A549 (cell line): ENCODE data around the gene VSIR. TPM values are rescaled to one million over a fixed set of nuclear protein-coding genes. Genes with fewer than 3 reads are reported as not detected.

Experiments used
- ATAC-seq, 2 experiments: fragments of 200-7000 bp in 1 of 2; fragments of >200 bp in 1 of 2; cut with Nextera tagmentation in 1 of 2; cut with Tn5 transposase in 1 of 2; 3 replicates each; pipeline versions ENCODE4 v1.8.0 to v1.9.1; 2018 to 2020; ENCODE audit warnings: mild to moderate bottlenecking in 1 of 2, moderate library complexity in 1 of 2
- CTCF ChIA-PET: fragments of 300-600 bp; sonication (Branson Sonifier 250); formaldehyde crosslinking; extraction: SDS; loops from one replicate; lab custom pipeline; 2021; ENCODE audit warnings: antibody characterized with exemption, inconsistent platforms; lab: Yijun Ruan, JAX
- POLR2A ChIA-PET: fragments of 350-600 bp; formaldehyde crosslinking; extraction: SDS; loops from one replicate; lab custom pipeline; 2021; ENCODE audit warnings: antibody characterized with exemption, inconsistent platforms; lab: Yijun Ruan, JAX
- DNase-seq, 2 experiments: peaks; one replicate each; pipeline versions ENCODE4 v3.0.0 to v3.0.0-alpha.2; 2011 to 2016; ENCODE audit warnings: low read depth in 1 of 2, low spot score in 1 of 2
- FAIRE-seq: peaks from 2 replicates; lab custom pipeline; 2011; peaks lifted over from hg19 to GRCh38; lab: Jason Lieb, UNC
- H3K27ac ChIP-seq, 2 experiments: fragments of >200 bp; sonication (Bioruptor Twin); formaldehyde crosslinking; 3 replicates each; pipeline ENCODE4 v1.5.1; 2016 to 2017
- H3K4me1 ChIP-seq: fragments of >200 bp; sonication (Bioruptor Twin); formaldehyde crosslinking; 3 replicates; pipeline ENCODE4 v1.6.1; 2016
- H3K4me2 ChIP-seq: fragments of >200 bp; sonication (Bioruptor Twin); formaldehyde crosslinking; 3 replicates; pipeline ENCODE4 v1.6.1; 2016
- H3K4me3 ChIP-seq: fragments of >200 bp; sonication (Bioruptor Twin); formaldehyde crosslinking; 3 replicates; pipeline ENCODE4 v1.5.1; 2016
- H3K9me3 ChIP-seq: fragments of >200 bp; sonication (Bioruptor Twin); formaldehyde crosslinking; 3 replicates; pipeline ENCODE4 v1.6.1; 2016
- CBX8 ChIP-seq: fragments of 200-600 bp; sonication (generic); IDR thresholded peaks from 2 replicates; pipeline ENCODE4 v1.6.1; 2016
- CHD2 ChIP-seq: fragments of 150-350 bp; IDR thresholded peaks from 2 replicates; pipeline ENCODE4 v1.6.1; 2014; ENCODE audit warnings: low read length; ENCODE audit not compliant: partially characterized antibody
- CHD4 ChIP-seq: fragments of 200-600 bp; sonication (generic); IDR thresholded peaks from 2 replicates; pipeline ENCODE4 v1.6.1; 2016; ENCODE audit warnings: antibody characterized with exemption, mild to moderate bottlenecking, borderline replicate concordance
- EHMT2 ChIP-seq: fragments of 200-600 bp; sonication (generic); IDR thresholded peaks from 2 replicates; pipeline ENCODE4 v1.6.1; 2016; ENCODE audit warnings: antibody characterized with exemption, low read depth, mild to moderate bottlenecking, moderate library complexity
- GATA3 ChIP-seq: IDR thresholded peaks from 2 replicates; pipeline ENCODE4 v1.6.1; 2012; ENCODE audit warnings: borderline replicate concordance
- HEYL ChIP-seq: fragments of 250-450 bp; sonication (Bioruptor Pico); IDR thresholded peaks from 2 replicates; pipeline ENCODE4 v1.8.0; 2021; ENCODE audit warnings: mild to moderate bottlenecking, moderate library complexity
- HOXB5 ChIP-seq: fragments of 250-450 bp; sonication (Bioruptor Pico); IDR thresholded peaks from 2 replicates; pipeline ENCODE4 v1.5.0; 2020; ENCODE audit warnings: mild to moderate bottlenecking, moderate library complexity
- KDM1A ChIP-seq: fragments of 200-600 bp; sonication (generic); IDR thresholded peaks from 2 replicates; pipeline ENCODE4 v1.6.1; 2016; ENCODE audit warnings: low read depth, mild to moderate bottlenecking
- MAZ ChIP-seq: fragments of 150-350 bp; IDR thresholded peaks from 2 replicates; pipeline ENCODE4 v1.6.1; 2014; ENCODE audit warnings: antibody characterized with exemption, low read depth, low read length, borderline replicate concordance
- NR3C1 ChIP-seq: fragments of >200 bp; sonication (Bioruptor Twin); formaldehyde crosslinking; IDR thresholded peaks from 3 replicates; pipeline ENCODE4 v1.6.1; 2017
- PHF8 ChIP-seq: fragments of 200-600 bp; sonication (generic); IDR thresholded peaks from 2 replicates; pipeline ENCODE4 v1.6.1; 2016; ENCODE audit warnings: low read depth, mild to moderate bottlenecking, antibody characterized with exemption, moderate library complexity, borderline replicate concordance
- POLR2A ChIP-seq: IDR thresholded peaks from 2 replicates; pipeline ENCODE4 v1.6.1; 2012; ENCODE audit warnings: mild to moderate bottlenecking, low read length
- SMC3 ChIP-seq: fragments of >200 bp; sonication (Bioruptor Twin); formaldehyde crosslinking; IDR thresholded peaks from 3 replicates; pipeline ENCODE4 v1.6.1; 2018; ENCODE audit warnings: inconsistent platforms
- SREBF2 ChIP-seq: fragments of 450-650 bp; IDR thresholded peaks from 2 replicates; pipeline ENCODE4 v1.6.1; 2014; ENCODE audit warnings: mild to moderate bottlenecking, moderate library complexity
- TFCP2L1 ChIP-seq: fragments of 250-450 bp; sonication (Bioruptor Pico); IDR thresholded peaks from 2 replicates; pipeline ENCODE4 v1.5.0; 2021; ENCODE audit warnings: mild to moderate bottlenecking
- TP53 ChIP-seq: fragments of 250-450 bp; sonication (Bioruptor Pico); IDR thresholded peaks from 2 replicates; pipeline ENCODE4 v1.5.0; 2021; ENCODE audit warnings: mild to moderate bottlenecking, moderate library complexity
- ZC3H11A ChIP-seq: fragments of 450-650 bp; IDR thresholded peaks from 2 replicates; pipeline ENCODE4 v1.6.1; 2014; ENCODE audit warnings: antibody characterized with exemption, mild to moderate bottlenecking
- ZNF302 ChIP-seq: fragments of 250-450 bp; sonication (Bioruptor Pico); IDR thresholded peaks from 2 replicates; pipeline ENCODE4 v1.9.0; 2021; ENCODE audit warnings: inconsistent platforms, mild to moderate bottlenecking, moderate library complexity
- WGBS: methylation state at CpG from one replicate; pipeline ENCODE4 v1.1.6; 2017; ENCODE audit errors: missing lambda C conversion rate; 5-methylcytosine and 5-hydroxymethylcytosine counted together
- polyA plus RNA-seq, 4 experiments: library from polyadenylated mRNA; depleted of rRNA in 3 of 4; stranded (reverse); fragments of >200 nt; fragmentation: RNase III in 1 of 4; extraction: RNeasy Plus Mini Kit Qiagen cat#74134 plus additional on column Dnase treatment in 1 of 4; gene quantifications; 2 replicates in 3 of 4; 3 replicates in 1 of 4; pipeline ENCODE4 v1.2.3, GENCODE V29; 2011 to 2017
- TF ChIP-seq, protein P1 (sequence below): fragments of 200-600 bp; sonication (generic); IDR thresholded peaks from 2 replicates; pipeline ENCODE4 v1.6.1; 2016; ENCODE audit warnings: antibody characterized with exemption, mild to moderate bottlenecking, moderate library complexity
- TF ChIP-seq, protein P2 (sequence below): fragments of 450-650 bp; IDR thresholded peaks from 2 replicates; pipeline ENCODE4 v1.6.1; 2014; ENCODE audit warnings: antibody characterized with exemption
- TF ChIP-seq, protein P3 (sequence below): IDR thresholded peaks from 2 replicates; pipeline ENCODE4 v1.6.1; 2012

VSIR gene
- polyA plus RNA-seq, 2 of the 4 experiments (the other 2 are of a cell fraction) = 15.5 to 18.5 TPM

GRCh38 chr10:71821909-71822763, 48.8 kb upstream of the VSIR start:
- Histone ChIP-seq H3K9me3 (no peaks in the 10 kb centered on the region), H3K27ac (no peak overlapping the region), H3K4me1 (no peaks in the 10 kb centered on the region), H3K4me3 (no peak overlapping the region), H3K4me2 (no peak overlapping the region)
- ATAC-seq = no peak
- FAIRE-seq = no peak
- no peak for DNase-seq
- 78% methylated on average over 9 of the region's 9 CpGs for WGBS
- TF ChIP-seq, protein P1, sequence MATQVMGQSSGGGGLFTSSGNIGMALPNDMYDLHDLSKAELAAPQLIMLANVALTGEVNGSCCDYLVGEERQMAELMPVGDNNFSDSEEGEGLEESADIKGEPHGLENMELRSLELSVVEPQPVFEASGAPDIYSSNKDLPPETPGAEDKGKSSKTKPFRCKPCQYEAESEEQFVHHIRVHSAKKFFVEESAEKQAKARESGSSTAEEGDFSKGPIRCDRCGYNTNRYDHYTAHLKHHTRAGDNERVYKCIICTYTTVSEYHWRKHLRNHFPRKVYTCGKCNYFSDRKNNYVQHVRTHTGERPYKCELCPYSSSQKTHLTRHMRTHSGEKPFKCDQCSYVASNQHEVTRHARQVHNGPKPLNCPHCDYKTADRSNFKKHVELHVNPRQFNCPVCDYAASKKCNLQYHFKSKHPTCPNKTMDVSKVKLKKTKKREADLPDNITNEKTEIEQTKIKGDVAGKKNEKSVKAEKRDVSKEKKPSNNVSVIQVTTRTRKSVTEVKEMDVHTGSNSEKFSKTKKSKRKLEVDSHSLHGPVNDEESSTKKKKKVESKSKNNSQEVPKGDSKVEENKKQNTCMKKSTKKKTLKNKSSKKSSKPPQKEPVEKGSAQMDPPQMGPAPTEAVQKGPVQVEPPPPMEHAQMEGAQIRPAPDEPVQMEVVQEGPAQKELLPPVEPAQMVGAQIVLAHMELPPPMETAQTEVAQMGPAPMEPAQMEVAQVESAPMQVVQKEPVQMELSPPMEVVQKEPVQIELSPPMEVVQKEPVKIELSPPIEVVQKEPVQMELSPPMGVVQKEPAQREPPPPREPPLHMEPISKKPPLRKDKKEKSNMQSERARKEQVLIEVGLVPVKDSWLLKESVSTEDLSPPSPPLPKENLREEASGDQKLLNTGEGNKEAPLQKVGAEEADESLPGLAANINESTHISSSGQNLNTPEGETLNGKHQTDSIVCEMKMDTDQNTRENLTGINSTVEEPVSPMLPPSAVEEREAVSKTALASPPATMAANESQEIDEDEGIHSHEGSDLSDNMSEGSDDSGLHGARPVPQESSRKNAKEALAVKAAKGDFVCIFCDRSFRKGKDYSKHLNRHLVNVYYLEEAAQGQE = no peak
- no peak for TF ChIP-seq HEYL (CRISPR knock-in tag)
- no peak for TF ChIP-seq ZNF302 (CRISPR knock-in tag)
- no peak for TF ChIP-seq CHD4
- no peak for TF ChIP-seq POLR2A
- no peak for TF ChIP-seq SREBF2
- TF ChIP-seq TFCP2L1 (CRISPR knock-in tag) = no peak
- no peak for TF ChIP-seq MAZ
- TF ChIP-seq, protein P2, sequence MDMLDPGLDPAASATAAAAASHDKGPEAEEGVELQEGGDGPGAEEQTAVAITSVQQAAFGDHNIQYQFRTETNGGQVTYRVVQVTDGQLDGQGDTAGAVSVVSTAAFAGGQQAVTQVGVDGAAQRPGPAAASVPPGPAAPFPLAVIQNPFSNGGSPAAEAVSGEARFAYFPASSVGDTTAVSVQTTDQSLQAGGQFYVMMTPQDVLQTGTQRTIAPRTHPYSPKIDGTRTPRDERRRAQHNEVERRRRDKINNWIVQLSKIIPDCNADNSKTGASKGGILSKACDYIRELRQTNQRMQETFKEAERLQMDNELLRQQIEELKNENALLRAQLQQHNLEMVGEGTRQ = no peak
- TF ChIP-seq GATA3 = no peak
- no peak for TF ChIP-seq CHD2
- TF ChIP-seq ZC3H11A = no peak
- ChIA-PET POLR2A (interaction anchor here (1.3 kb wide), 1 partner anchor 29 kb away, joined by 4 read pairs; the partner anchor contains the start of gene PSAP), CTCF (interaction anchor here (0.8 to 2.8 kb wide), 5 partner anchors 9 to 76 kb away, joined by 3 to 21 read pairs (median 5); partner anchors contain the start of gene VSIR)

DNA sequence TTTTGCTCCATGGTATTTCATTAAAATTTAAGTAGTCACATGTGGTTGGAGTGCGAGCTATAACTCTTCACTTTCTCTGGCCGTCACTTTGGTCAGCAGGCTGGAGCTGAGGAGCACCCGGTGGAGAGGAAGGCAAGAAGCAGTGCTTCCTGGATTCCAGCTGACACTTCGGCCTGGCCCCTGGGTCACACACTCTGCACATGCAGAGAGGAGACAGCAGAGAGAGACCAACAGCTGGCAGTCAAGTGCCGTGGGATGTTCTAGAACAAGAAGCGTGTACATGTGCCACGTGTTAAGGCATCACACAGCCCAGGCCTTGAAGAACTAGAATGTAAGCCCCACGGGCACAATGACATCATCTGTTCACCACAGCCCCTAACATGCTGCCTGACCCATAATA, 47.6 kb upstream of the VSIR start:
- CTCF ChIA-PET = interaction anchor here (2.8 to 10.6 kb wide), 2 partner anchors 8 to 76 kb away, joined by 21 to 101 read pairs; no protein-coding TSS in a partner anchor
- no peak for ATAC-seq

GRCh38 chr10:71819985-71820384, 46.7 kb upstream of the VSIR start:
- ATAC-seq (no peak), FAIRE-seq (no peak), DNase-seq (no peak)
- H3K9me3 ChIP-seq = no peaks in the 10 kb centered on the region
- H3K27ac ChIP-seq = no peak overlapping the region
- no peak overlapping the region for H3K4me2 ChIP-seq
- POLR2A ChIA-PET = interaction anchor here (0.9 kb wide), 1 partner anchor 31 kb away, joined by 3 read pairs; the partner anchor contains the start of gene PSAP
- H3K4me1 ChIP-seq = no peaks in the 10 kb centered on the region
- 75% methylated on average over 6 of the region's 6 CpGs for WGBS
- CTCF ChIA-PET = interaction anchor here (10.6 kb wide), 1 partner anchor 77 kb away, joined by 101 read pairs; no protein-coding TSS in a partner anchor
- TF ChIP-seq HOXB5 (no peak), NR3C1 (no peak), EHMT2 (no peak), SMC3 (no peak)
- H3K4me3 ChIP-seq = no peak overlapping the region

More for the DNA sequence above, 47.6 kb upstream of the VSIR start:
- Histone ChIP-seq H3K27ac (no peak overlapping the region), H3K4me2 (no peak overlapping the region), H3K9me3 (no peaks in the 10 kb centered on the region), H3K4me1 (no peaks in the 10 kb centered on the region), H3K4me3 (no peak overlapping the region)
- DNase-seq (no peak), FAIRE-seq (no peak)
- TF ChIP-seq PHF8 (no peak), HOXB5 (no peak), CBX8 (no peak), KDM1A (no peak), TP53 (no peak)
- TF ChIP-seq, protein P3, sequence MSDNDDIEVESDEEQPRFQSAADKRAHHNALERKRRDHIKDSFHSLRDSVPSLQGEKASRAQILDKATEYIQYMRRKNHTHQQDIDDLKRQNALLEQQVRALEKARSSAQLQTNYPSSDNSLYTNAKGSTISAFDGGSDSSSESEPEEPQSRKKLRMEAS = no peak
- 89% methylated on average over 8 of the region's 8 CpGs for WGBS
- POLR2A ChIA-PET = interaction anchor here (0.6 to 0.9 kb wide), 2 partner anchors 71 to 156 kb away, joined by 3 to 5 read pairs; no protein-coding TSS in a partner anchor
